Measurements from ENCODE around the gene PRG2.
"Not testable (repeated sequence)": the region's sequence is repeated elsewhere in the genome, so short reads cannot be mapped to it uniquely, and the experiment has no call there.

Gene PRG2

DNA sequence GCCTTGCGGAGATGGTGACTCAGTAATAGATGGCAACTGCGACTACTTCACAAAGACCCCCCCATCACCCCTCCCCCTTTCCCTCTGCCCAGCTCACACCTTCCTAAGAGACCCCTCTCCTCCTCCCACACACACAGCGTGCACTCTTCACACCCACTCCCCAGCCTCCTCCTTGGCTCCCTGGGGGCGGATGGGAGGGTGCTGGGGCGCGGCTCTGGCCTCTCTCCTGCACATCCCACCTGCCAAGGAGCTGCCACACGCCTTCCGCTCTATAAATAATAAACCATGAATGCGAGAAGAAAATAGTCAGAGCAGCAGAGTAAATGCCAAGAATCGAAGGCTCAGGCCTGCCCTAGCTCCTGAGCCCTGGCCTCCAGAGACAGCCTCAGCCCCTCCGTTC, 47.7 kb downstream of the PRG2 start:
- DNase-seq, result no peak

DNA sequence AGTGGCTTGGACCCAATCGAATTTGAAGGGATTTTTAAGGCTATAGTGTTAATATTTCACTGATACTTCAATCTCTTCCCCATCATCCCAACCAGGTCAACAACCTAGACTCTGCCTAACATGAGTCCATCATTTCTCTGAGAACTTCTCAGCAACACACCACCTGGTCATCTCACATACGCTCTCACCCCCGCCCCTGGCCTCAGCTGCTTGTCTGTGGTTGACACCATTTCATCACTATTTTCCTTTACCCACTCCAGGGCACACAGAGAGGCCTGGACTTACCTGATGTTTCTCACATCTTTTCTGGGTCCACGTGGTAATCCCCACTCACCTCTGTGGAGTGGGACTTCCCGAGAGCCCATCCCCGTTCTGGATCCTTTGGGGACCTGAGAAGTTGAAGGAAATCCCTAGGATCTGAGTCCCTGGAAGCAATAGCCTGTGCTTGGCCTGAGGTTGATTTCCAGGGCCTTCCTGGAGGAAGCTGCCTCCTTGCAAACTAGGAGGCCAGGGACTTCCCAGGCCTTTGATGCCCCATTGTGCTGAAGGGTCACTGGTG, 49.1 kb downstream of the PRG2 start:
- no peak for DNase-seq

- no peak for DNase-seq
These were observed 50.3 kb downstream of the PRG2 start for GRCh38 chr11:57340039-57340615.

DNA sequence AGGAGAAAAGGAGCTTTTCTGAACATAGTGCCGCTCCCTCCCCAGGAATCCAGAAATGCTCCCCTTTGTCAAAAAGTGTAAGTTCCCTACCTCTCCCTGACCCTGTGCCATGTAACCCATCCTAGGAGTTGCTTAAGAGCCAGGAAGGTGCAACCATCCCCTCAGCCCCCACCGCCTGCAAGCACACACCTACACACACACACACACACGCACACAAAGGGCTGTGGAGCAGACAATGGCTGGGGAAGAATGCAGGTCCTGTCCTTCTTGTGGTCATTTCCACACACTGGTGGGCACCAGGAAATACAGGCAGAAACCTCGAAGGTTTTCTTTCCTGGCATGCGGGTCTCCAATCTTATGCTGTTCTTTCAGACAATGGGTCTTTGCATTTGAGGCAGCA, 51.1 kb downstream of the PRG2 start:
- DNase-seq, result no peak

GRCh38 chr11:57338142-57338541, 52.3 kb downstream of the PRG2 start, which contains the start of gene P2RX3:
Gene P2RX3, plus strand, starts transcription at chr11:57338352. Its CDS starts 199 bp downstream, at chr11:57338551.
- DNase-seq, result no peak

DNA sequence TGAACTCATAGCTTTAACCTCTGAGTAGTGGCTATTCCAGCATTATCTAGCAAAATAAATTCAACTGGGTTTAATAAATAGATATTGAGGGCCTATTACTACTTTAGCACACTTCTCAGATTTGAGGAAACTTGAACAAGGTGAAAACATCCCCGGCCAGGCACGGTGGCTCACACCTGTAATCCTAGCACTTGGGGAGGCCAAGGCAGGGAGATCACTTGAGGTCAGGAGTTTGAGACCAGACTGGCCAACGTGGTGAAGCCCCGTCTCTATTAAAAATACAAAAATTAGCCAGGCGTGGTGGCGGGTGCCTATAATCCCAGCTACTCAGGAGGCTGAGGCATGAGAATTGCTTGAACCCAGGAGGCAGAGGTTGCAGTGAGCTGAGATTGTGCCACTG, 53.6 kb downstream of the PRG2 start:
- DNase-seq, result not testable (repeated sequence)

Measured in activated CD4-positive, alpha-beta T cell treated with anti-CD3 and anti-CD28 coated beads for 4 hours (primary cell).